ENCODE measurements around the gene TBC1D22A.

GRCh38 chr22:46813816-46814597 is 51.6 kb downstream of the TBC1D22A start:
- TF ChIP-seq EP300 (IDR thresholded peaks at IDR 0.05) (no peak), POLR2AphosphoS5 (IDR thresholded peaks at IDR 0.05) (no peak), POLR2A (IDR thresholded peaks at IDR 0.05) (no peak)

Measured in upper lobe of left lung (tissue), 4 donors.